DND-41 (cell line): Measurements from ENCODE around the gene RALGPS1.

Source experiments
- ATAC-seq: fragments of 200-7000 bp; cut with Tn5 transposase; 3 replicates; pipeline ENCODE4 v1.9.1; 2021; ENCODE audit warnings: low read depth; ENCODE audit not compliant: insufficient read depth
- DNase-seq: peaks from one replicate; pipeline ENCODE4 v3.0.0-alpha.2; 2020
- H2AFZ ChIP-seq: 2 replicates; pipeline ENCODE4 v1.6.0; 2012; ENCODE audit warnings: low read depth, low read length
- H3K27ac ChIP-seq: 2 replicates; pipeline ENCODE4 v1.5.1; 2012; ENCODE audit warnings: low read length, inconsistent platforms
- H3K27me3 ChIP-seq: fragments of 200-600 bp; sonication (generic); 2 replicates; pipeline ENCODE4 v1.6.0; 2012; ENCODE audit warnings: low read length, mild to moderate bottlenecking, inconsistent platforms; ENCODE audit not compliant: insufficient read depth, poor library complexity
- H3K36me3 ChIP-seq: 2 replicates; pipeline ENCODE4 v1.5.1; 2012; ENCODE audit warnings: low read length, inconsistent platforms; ENCODE audit not compliant: insufficient read depth
- H3K4me1 ChIP-seq: 2 replicates; pipeline ENCODE4 v1.5.1; 2012; ENCODE audit warnings: mild to moderate bottlenecking, low read length; ENCODE audit not compliant: insufficient read depth
- H3K4me2 ChIP-seq: 2 replicates; pipeline ENCODE4 v1.6.0; 2012; ENCODE audit warnings: mild to moderate bottlenecking, moderate library complexity, low read length, inconsistent platforms; ENCODE audit not compliant: insufficient read depth
- H3K4me3 ChIP-seq, 2 experiments: fragments of 200-600 bp in 1 of 2; shearing (Covaris generic) in 1 of 2; 2 replicates each; pipeline ENCODE4 v1.5.1; 2012 to 2016; ENCODE audit warnings: inconsistent platforms in 2 of 2, low read length in 2 of 2, mild to moderate bottlenecking in 2 of 2, low read depth in 1 of 2, moderate library complexity in 1 of 2
- H3K79me2 ChIP-seq: 2 replicates; pipeline ENCODE4 v1.6.0; 2012; ENCODE audit warnings: low read length, inconsistent platforms; ENCODE audit not compliant: insufficient read depth
- H3K9ac ChIP-seq: 2 replicates; pipeline ENCODE4 v1.6.0; 2012; ENCODE audit warnings: low read depth, mild to moderate bottlenecking, inconsistent platforms, low read length, moderate library complexity
- H3K9me3 ChIP-seq: 2 replicates; pipeline ENCODE4 v1.5.1; 2012; ENCODE audit warnings: low read length, moderate library complexity, mild to moderate bottlenecking, inconsistent platforms; ENCODE audit not compliant: insufficient read depth, severe bottlenecking
- H4K20me1 ChIP-seq: 2 replicates; pipeline ENCODE4 v1.6.0; 2012; ENCODE audit warnings: low read length; ENCODE audit not compliant: insufficient read depth
- CTCF ChIP-seq: IDR thresholded peaks from 2 replicates; pipeline ENCODE4 v1.5.1; 2012; ENCODE audit warnings: borderline replicate concordance, low read length, moderate library complexity, mild to moderate bottlenecking; ENCODE audit not compliant: poor library complexity, severe bottlenecking; ENCODE audit errors: extremely low read depth
- EZH2 ChIP-seq: IDR thresholded peaks from 3 replicates; pipeline ENCODE4 v1.6.1; 2012; ENCODE audit warnings: borderline replicate concordance, low read depth, mild to moderate bottlenecking, moderate library complexity, low read length, inconsistent platforms; ENCODE audit not compliant: severe bottlenecking

Gene RALGPS1

GRCh38 chr9:127209220-127209619 lies 294.6 kb downstream of the RALGPS1 start:
- Histone ChIP-seq H3K9me3 (no peaks in the 10 kb centered on the region), H3K9ac (no peak overlapping the region), H3K27me3 (peaks cover 28% of the 10 kb centered on the region), H3K36me3 (no peaks in the 10 kb centered on the region), H3K27ac (no peak overlapping the region), H4K20me1 (peaks cover 34% of the 10 kb centered on the region), H3K4me2 (no peak overlapping the region), H2AFZ (no peak overlapping the region), H3K4me1 (no peaks in the 10 kb centered on the region), H3K4me3 (no peak overlapping the region), H3K79me2 (no peaks in the 10 kb centered on the region)
- ATAC-seq, result no peak
- TF ChIP-seq CTCF (no peak), EZH2 (no peak)
- no peak for DNase-seq

GRCh38 chr9:127209948-127210640 lies 295.5 kb downstream of the RALGPS1 start:
- Histone ChIP-seq H3K27ac (no peak overlapping the region), H3K4me1 (no peaks in the 10 kb centered on the region), H3K27me3 (peaks cover 37% of the 10 kb centered on the region), H3K9ac (no peak overlapping the region), H4K20me1 (peaks cover 33% of the 10 kb centered on the region), H3K36me3 (no peaks in the 10 kb centered on the region), H2AFZ (no peak overlapping the region), H3K9me3 (no peaks in the 10 kb centered on the region), H3K79me2 (no peaks in the 10 kb centered on the region), H3K4me3 (no peak overlapping the region), H3K4me2 (no peak overlapping the region)
- ATAC-seq, result no peak
- no peak for DNase-seq
- no peak for TF ChIP-seq CTCF
- TF ChIP-seq EZH2, result no peak

- Histone ChIP-seq H3K9ac (no peak overlapping the region), H3K79me2 (no peaks in the 10 kb centered on the region), H3K9me3 (no peaks in the 10 kb centered on the region), H3K27me3 (peaks cover 37% of the 10 kb centered on the region), H3K4me1 (no peaks in the 10 kb centered on the region), H3K27ac (no peak overlapping the region), H4K20me1 (peaks cover 36% of the 10 kb centered on the region), H3K36me3 (no peaks in the 10 kb centered on the region), H2AFZ (no peak overlapping the region), H3K4me2 (no peak overlapping the region), H3K4me3 (no peak overlapping the region)
- ATAC-seq (no peak), DNase-seq (no peak)
- TF ChIP-seq CTCF (no peak), EZH2 (no peak)
These were observed 296.5 kb downstream of the RALGPS1 start for GRCh38 chr9:127210851-127211730.
